ENCODE results near the gene IFT43.

Gene IFT43

DNA sequence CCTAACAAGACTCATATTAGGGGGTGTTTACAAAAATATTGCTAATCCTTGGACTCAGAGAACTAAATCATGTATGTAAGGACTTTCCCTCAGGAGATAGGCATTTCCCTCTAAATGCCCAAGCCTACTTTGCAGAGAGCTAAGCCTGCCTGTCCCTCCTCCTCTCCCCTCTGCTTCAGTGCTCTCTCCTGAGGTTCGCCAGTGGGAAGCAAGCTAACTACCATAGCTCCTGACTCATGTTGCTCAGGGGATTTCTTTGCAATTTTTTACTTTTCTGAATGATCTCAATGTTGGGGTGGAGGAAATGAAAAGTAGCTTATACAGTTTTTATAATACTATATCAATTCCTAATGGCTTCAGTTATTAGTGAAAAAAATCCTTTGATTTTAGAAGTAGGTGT lies 29.6 kb downstream of the IFT43 start:
- DNase-seq (ENCODE audit: low read depth in 2 of 2), result no peak

DNA sequence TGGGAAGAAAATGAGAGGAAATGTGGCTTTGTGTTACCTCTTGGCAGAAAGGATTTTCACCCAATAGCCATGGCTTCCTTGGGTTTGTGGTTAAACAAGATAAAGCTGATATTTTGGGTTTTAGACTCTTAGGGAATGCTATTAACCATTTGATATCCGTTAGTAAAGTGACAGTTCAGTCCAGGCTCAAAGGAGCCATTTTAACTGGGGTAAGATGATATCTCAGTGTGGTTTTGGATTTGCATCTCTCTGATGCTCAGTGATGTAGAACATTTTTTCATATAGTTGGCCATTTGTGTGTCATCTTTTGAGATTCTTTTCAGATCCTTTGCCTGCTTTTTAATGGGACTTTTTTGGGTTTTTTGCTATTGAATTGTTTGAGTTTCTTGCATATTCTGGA lies 30.1 kb downstream of the IFT43 start:
- DNase-seq (ENCODE audit: low read depth in 2 of 2), result no peak

DNA sequence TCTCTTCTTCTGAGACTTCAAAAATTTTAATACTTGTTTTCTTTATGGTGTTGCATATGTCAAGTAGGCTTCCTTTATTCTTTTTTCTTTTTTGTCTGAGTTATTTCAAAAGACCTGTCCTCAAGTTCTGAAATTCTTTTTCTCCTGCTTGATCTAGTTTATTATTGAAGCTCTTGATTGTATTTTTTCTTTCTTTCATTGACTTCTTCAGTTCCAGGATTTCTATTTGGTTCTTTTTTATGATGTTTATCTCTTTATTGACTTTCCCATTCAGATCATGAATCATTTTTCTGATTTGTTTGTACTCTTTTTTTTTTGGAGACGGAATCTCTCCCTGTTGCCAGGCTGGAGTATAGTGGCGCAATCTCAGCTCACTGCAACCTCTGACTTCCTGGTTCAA lies 34.1 kb downstream of the IFT43 start:
- no peak for DNase-seq (ENCODE audit: low read depth in 2 of 2)

DNA sequence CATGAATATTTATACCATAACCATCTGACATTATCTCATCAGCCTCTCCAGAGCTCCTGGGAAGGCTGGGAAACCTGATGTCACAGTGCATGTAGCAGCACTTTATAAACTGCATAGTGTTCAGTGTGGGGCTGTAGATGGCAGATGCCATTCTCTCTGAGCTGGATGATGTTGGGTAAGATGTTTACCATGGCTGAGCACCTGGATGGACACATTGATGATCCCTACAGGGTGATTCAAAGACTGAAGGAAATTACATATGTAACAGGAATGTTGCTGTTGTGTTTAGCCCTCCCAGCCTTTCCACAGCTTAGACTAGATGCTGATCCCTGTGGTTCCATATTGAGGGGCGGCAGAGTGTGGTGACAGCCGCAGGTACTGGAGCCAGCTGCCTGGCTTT lies 37.4 kb downstream of the IFT43 start:
- no peak for DNase-seq (ENCODE audit: low read depth in 2 of 2)

DNA sequence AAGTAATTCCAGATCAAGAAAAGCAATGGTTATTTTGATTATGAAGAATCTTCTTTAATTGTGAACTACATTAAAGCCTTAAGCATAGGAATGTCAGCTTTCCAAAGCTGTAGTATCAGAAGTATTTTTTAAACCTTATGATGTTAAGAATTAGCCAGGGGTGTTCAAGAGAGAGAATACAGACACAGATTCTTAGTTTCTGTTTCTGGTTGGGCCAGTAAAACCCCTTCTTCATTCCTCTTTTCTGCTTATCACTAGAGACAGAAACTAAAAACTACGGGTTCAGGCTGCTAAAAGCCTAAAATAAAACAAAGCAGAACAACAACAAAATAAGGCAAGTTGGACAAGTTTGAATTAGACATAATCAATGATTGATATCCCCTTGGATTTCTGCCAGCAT lies 38.2 kb downstream of the IFT43 start:
- no peak for DNase-seq (ENCODE audit: low read depth in 2 of 2)

GRCh38 chr14:76024211-76024907 lies 38.8 kb downstream of the IFT43 start:
- DNase-seq (ENCODE audit: low read depth in 2 of 2), result no peak

GRCh38 chr14:76034566-76034965 lies 49.0 kb downstream of the IFT43 start:
- no peak for DNase-seq (ENCODE audit: low read depth in 2 of 2)

DNA sequence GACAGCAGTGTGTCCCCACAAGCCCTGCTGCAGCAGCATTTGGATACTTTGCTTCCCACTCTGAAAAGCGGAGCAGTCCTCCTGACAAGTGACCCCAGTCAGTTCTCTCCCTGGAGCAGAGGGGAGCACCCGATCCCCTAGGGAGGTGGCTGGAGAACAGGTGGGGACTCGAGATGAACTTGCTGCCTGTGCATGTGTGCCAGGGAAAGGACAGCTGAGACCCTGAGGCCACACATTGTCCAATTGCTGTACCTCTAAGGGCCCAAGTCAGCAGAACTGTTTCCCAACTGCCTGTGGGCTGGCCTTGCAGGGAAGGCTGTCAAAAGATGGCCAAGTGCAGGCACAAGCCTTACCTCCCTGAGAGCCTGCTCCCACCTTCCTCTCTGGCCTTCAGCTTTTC lies 55.1 kb downstream of the IFT43 start:
- no peak for DNase-seq (ENCODE audit: low read depth in 2 of 2)

GRCh38 chr14:76045773-76046172 lies 60.2 kb downstream of the IFT43 start:
- DNase-seq (ENCODE audit: low read depth in 2 of 2), result no peak

GRCh38 chr14:76050250-76050649 lies 64.7 kb downstream of the IFT43 start:
- no peak for DNase-seq (ENCODE audit: low read depth in 2 of 2)

DNA sequence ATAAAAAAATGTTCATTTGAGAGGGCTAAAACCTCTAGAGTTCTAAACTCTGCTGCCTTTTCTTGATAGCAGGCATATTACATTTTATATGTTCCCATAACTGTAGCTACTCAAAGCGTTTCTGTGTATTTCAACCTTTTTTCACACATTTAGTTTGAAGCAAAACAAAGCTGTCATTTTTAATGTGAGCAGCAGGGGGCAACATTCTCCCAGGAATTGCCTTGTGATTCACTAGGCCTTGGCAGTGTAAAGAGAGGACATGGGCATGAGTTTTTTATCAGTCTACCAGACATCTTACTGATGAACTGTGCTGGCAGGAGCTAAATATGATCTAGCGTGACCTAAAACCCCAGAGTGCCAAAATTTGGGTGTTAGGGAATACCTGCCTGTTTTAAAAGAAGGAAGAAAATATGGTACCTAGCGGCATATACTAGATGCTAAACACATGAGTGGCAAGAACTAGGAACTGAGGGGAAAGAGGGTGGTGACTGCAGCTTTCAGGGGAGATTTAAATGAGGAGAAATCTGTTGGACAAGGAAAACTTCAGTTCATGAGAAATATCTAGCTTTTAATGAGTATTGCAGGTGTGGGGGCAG lies 65.3 kb downstream of the IFT43 start:
- peak; percentile 31 to 36 for DNase-seq (ENCODE audit: low read depth in 2 of 2)

- DNase-seq (ENCODE audit: low read depth in 2 of 2), result no peak
Measured at GRCh38 chr14:76051717-76052465, 66.3 kb downstream of the IFT43 start.

- no peak for DNase-seq (ENCODE audit: low read depth in 2 of 2)
Measured at GRCh38 chr14:76053572-76054355, 68.2 kb downstream of the IFT43 start.

DNA sequence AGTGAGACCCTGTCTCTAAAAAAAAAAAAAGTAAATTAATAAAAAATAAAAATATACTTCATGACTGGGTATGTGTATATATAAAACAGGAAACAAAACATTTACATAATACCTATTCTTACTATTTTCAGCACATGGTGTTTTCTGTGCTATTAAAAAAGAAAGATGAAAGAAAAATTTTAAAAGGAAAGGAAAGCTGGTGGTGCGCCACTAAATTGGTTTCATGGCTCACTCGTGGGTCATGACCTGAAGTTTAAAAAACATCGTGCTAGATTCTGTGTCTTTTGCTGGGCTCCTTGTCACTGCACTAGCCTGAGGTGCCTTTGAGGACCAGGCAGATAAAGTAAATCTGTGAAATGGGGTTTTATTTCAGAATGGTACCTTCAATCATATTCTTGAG lies 69.8 kb downstream of the IFT43 start:
- DNase-seq (ENCODE audit: low read depth in 2 of 2), result no peak

DNA sequence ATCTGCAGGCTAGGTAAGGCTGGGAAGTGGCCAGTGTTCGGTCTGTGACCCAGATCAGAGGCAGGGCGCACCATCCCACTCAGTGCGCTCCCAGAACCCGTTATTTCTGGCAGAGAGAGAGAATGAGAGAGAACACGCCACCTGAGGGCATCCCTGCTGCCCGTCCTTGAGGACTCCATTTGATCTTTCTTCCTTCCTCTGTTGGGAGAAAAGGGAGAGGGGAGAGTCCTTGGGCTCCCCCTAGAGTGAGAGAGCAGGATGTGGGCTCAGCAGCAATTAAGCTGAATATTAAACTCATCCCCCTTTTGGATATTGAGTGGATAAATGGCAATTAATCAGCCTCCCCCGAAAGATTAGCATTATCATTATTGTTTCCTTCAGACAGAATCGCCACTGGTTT lies 70.6 kb downstream of the IFT43 start:
- DNase-seq (ENCODE audit: low read depth in 2 of 2), result no peak

- no peak for DNase-seq (ENCODE audit: low read depth in 2 of 2)
Measured at GRCh38 chr14:76057914-76058313, 72.4 kb downstream of the IFT43 start.

GRCh38 chr14:76063327-76063726 lies 77.8 kb downstream of the IFT43 start:
- no peak for DNase-seq (ENCODE audit: low read depth in 2 of 2)

DNA sequence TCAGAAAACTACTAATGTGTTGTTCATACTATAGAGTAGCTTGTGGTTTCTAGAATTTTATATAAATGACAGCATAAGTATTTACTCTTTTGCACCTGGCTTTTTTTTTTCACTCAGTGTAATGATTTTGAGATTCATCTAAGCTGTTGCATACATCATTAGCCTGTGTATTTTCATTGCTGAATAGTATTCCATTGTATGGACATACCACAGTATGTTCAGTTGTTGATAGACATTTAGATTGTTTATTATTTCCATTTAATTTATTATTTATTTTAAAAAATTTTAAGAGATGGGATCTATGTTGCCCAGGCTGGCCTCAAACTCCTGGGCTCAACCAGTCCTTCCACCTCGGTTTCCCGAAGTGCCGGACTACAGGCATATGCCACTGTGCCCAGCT lies 80.0 kb downstream of the IFT43 start:
- DNase-seq (ENCODE audit: low read depth in 2 of 2), result no peak

DNA sequence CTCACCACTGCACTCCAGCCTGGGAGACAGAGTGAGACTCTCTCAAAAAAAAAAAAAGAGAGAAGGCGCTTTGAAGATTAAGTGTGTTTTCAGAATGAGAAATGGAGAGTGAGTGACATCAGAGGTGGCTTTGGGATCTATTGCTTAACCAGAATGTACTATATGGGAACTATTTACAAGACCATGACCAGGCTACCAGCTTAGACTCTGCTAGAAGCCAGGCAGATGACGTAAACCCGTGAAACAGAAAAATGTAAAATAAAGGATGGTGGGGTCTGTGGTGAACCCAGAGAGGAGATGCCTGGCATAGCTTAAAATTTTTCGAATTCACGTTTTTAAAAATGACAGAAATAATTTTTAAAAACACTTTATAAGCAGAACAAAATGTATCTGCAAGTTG lies 82.0 kb downstream of the IFT43 start:
- no peak for DNase-seq (ENCODE audit: low read depth in 2 of 2)

DNA sequence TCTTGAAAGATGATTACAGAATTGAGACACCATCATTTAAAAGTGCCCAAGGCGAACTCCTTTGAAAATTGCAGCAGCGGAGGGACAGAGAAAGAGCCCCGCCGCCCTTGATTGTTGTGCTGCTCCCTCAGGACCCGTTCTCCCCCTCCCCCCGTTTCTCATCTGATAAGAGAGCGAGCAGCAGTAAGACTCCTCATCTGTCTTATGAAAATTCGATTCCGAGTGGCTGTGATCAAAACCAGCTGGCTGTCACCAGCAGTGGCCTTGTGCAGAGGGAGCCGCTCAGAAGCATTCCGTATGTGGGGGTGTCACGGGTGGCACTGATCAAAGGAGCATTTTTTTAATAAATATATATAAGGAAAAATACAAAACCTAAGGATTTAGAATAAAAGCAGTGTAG lies 88.2 kb downstream of the IFT43 start:
- DNase-seq (ENCODE audit: low read depth in 2 of 2), result no peak

DNA sequence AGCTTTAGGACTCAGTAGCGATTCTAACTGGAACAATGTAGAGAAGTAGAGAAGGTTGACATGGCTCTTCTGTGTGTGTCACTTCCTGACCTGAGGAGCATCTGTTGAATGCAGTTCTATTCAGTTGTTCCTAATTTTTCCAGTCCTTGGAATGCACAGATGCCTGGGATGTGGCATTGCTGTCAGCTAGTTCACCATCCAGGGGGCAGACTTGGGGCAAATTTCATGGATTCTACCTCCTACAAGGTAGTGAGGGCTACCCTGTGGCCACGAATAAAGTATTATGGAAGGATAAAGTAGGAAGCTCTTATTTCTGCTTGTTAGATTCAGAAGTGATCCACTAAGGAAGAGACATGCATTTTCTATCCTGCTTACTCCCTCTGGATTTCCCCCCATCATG lies 91.8 kb downstream of the IFT43 start:
- DNase-seq (ENCODE audit: low read depth in 2 of 2), result no peak

DNA sequence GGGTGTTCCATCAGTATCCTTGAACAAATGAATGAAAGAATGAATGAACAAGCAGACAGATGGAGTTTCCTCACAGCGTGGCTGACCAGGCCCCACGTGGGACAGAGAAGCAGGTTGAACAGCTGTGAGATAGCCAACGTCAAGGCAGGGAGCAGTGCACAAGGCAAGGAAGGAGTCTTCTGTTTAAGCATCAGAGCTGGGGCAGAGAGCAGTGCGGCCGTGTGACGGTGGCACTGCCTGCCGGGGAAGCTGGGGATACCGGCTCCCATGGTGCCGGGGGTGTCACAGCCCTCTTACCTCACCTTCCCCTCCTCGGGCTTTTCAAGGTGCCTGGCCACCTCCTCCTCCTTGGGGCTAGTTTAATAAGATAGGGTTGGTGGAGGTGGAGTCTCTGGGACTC lies 92.9 kb downstream of the IFT43 start:
- no peak for DNase-seq (ENCODE audit: low read depth in 2 of 2)

All from stimulated activated CD4-positive, alpha-beta T cell treated with anti-CD3 and anti-CD28 coated beads, Interleukin-4, amount 100 ng/mL, for 48 hours (primary cell).